ENCODE data around the gene REEP6.
"Not testable (repeated sequence)": the region's sequence is repeated elsewhere in the genome, so short reads cannot be mapped to it uniquely, and the experiment has no call there.

Gene REEP6

GRCh38 chr19:1472231-1473084 lies 18.5 kb upstream of the REEP6 start:
- DNase-seq (ENCODE audit: low read depth) = no peak

DNA sequence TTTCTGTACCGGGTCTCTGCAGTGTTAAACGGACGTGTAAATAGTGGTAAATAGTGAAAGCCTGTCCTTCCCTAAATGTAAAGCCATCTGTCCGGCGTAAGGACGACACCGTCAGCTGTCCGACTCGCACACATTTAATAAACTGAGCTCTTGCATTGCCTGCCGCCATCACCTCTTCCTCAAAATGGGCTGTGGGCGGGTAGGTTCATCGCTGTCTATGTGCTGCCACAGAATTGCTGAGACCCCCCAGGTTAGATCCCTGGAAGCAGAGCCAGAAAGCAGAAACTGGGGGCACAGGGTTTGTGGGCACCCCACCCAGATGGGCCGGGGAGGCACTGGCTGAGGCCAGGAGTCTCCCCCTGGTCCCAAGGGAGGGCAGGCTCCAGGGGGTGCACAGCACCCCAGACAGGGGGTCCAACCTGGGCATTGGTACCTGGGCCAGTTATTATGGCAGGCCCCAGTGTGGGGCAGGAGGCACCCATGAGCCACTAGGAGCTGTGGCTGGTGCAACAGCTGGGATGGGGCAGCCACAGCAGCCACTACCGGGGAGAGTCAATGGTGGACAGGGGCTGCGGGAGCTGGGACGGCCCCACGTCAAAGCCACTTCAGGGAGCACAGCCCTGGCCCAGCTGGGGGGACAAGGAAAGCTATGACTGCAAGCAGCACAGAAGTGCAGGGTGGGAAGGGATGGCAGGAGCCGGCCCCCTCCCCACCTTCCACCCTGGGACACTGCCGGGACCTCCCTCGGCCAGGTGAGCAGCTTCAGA lies 17.7 kb upstream of the REEP6 start:
- no peak for DNase-seq (ENCODE audit: low read depth)

DNA sequence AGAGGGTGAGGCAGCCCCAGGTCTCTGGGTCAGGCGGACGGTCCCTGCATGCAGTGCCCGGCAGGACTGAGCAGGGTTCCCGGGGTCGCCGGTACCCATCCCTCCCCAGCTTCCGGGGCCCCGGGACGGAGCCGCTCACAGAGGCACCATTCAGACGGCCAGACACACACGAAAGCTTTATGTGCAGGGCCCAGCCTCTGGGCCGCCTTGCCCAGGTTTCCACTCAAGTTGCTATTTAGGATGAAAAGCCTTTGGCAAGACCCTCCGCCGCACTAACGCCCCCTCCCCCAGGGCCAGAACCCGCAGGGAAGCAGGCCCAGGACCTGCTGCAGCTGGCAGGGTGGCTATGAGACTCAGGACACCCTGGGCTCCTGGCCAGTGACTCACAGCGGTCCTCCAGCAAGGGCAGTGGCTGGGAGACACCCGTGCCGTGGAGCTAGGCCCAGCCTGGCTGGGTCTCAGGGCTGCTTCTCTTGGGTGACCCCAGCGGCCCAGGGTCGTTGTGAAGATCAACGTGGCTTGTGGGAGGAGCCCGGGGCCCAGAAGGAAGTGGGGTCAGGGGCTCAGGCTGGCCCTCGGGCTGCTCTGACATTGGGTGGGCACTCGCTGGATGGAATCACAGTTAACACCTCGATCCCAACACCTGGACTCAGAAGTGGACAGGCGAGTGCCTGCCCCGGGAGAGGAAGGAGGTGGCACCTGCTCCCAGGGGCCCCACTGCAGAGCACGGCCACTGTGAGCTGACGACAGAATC lies 16.8 kb upstream of the REEP6 start:
- DNase-seq (ENCODE audit: low read depth) = no peak

GRCh38 chr19:1474765-1475351 lies 16.1 kb upstream of the REEP6 start:
- no peak for DNase-seq (ENCODE audit: low read depth)

DNA sequence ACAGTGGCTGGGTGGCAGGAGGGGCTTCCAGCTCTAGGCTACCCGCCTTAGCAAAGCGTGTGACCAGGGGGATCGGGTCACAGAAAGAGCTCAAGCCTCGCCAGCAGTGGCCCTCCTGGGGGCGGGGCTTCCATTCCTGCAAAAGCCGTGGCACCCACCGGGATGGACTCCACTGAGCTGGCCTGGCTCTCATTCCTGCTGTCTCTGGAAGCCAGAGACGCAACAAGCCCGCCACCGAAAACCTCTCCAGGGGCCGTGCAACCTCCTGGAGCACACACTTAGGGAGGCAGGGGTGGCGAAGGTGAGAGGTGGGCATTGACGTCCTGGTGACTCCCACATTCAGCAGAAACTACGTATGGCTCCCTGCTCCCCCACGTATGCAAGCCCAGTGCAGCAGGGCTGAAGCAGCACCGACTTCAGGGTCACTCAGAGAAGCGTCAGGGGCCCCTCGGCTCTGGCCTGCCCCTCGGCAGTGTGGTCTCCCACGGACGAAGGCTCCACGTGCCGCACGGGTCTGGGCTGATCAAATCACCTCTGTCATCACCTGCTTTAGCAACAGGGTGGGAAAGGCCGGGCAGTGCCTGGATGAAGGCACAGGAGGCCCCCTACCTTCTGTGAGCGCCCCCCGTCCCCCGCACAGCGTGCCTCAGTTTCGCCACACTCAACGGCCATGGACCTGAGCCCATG lies 15.1 kb upstream of the REEP6 start:
- no peak for DNase-seq (ENCODE audit: low read depth)

GRCh38 chr19:1477056-1477455 lies 13.9 kb upstream of the REEP6 start:
- not testable (repeated sequence) for DNase-seq (ENCODE audit: low read depth)

GRCh38 chr19:1478934-1479707 lies 11.9 kb upstream of the REEP6 start, which contains the start of gene C19orf25:
C19orf25 (minus strand) TSS chr19:1479215; CDS start chr19:1478903, 312 bp downstream.
- peak; percentile 83 for DNase-seq (ENCODE audit: low read depth)

- no peak for DNase-seq (ENCODE audit: low read depth)
Observed at GRCh38 chr19:1481224-1481892, 9.6 kb upstream of the REEP6 start.

GRCh38 chr19:1481893-1482360 lies 9.1 kb upstream of the REEP6 start:
- DNase-seq (ENCODE audit: low read depth) = no peak

GRCh38 chr19:1482361-1483130 lies 8.4 kb upstream of the REEP6 start:
- DNase-seq (ENCODE audit: low read depth) = no peak

GRCh38 chr19:1483131-1483978 lies 7.6 kb upstream of the REEP6 start:
- DNase-seq (ENCODE audit: low read depth) = no peak

- DNase-seq (ENCODE audit: low read depth) = no peak
Observed at GRCh38 chr19:1483979-1484428, 7.0 kb upstream of the REEP6 start.

- no peak for DNase-seq (ENCODE audit: low read depth)
Observed at GRCh38 chr19:1486720-1487575, 4.0 kb upstream of the REEP6 start.

GRCh38 chr19:1487576-1488281 lies 3.3 kb upstream of the REEP6 start:
- DNase-seq (ENCODE audit: low read depth) = no peak

DNA sequence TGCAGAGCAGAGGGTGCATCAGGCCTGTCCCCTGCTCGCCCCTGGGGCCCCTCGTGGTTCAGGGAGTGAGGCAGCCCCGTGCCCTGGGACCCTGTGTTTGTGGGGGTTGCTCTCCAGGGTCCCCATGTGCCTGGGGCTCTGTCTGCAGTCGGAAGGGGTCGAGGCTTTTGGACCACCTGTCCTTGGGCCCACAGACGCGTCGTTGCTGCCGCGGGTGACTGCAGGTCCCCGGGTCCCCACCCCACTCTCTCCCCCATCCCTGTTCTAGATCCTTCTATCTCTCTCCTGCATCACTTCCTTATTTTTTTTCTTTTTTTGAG lies 2.7 kb upstream of the REEP6 start:
- no peak for DNase-seq (ENCODE audit: low read depth)

DNA sequence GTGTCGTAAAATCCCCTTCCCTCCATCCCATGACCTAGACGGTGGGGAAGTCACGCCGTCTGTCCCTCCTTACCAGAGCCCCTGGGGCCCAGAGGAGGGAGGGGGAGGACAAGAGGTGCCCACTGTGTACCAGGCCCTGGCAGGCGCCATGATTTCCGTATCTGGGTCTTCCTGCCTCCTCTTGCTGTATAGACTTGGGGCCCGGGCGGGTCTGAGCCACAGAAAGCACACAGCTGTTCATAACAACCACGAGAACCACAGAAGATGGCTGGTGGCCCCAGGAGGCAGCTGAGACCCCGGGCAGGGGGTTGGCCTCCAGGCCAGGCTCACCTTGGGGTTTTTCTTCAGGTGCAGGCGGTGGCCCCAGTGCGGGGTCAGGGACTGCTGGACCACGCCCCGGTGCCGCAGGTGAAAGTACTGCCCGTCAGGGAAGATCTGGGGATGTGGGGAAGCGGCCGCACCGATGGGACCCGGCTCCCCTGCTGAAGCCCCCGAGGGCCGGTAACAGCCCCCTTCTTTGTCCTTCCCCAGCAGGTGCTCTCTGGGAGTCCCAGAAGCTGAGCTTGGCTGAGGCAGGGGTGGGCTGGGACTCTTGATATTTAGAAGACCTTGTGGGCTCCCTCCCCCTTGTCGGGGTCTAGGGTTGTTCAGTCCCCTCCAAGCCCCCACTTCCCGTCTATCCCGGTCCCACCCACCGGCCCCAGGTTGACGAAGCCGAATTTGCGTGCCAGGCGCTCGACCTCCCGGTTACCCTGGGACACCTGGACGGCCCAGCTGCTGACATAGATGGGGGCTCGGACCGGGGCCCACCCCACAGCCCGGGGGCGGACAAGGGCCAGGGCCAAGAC lies 1.3 kb upstream of the REEP6 start:
- DNase-seq (ENCODE audit: low read depth) = no peak

Measured in T follicular helper cell (primary cell).